Posterior cingulate gyrus (tissue), 11 donors: ENCODE measurements around the gene FREM2.

Experiments
- DNase-seq, 10 donors: peaks; one replicate each; pipeline versions ENCODE4 v3.0.0 to v3.0.0-alpha.2; 2020 to 2021; ENCODE audit warnings: mixed read lengths in 3 of 10
- intact Hi-C: fragments of 100-400 bp; cut with DNase I; formaldehyde crosslinking; loops from one replicate; pipeline ENCODE4 v1.15.1; 2023

FREM2 gene

GRCh38 chr13:38687246-38688229 lies 661 bp downstream of the FREM2 start:
- intact Hi-C loops, result loop anchor here (2.0 kb wide), 1 partner anchor 185 kb away; no protein-coding TSS in a partner anchor
- DNase-seq, result peak in 5 of 10 donors; percentile 23 to 86 (median 81)

GRCh38 chr13:38688674-38689073 lies 1.8 kb downstream of the FREM2 start:
- intact Hi-C loops, result no loop called here
- DNase-seq, result peak in 3 of 10 donors; percentile 64 to 86 (median 68)

- no peak for DNase-seq
- intact Hi-C loops, result no loop called here
Observed at GRCh38 chr13:38690231-38690630, 3.4 kb downstream of the FREM2 start.

DNA sequence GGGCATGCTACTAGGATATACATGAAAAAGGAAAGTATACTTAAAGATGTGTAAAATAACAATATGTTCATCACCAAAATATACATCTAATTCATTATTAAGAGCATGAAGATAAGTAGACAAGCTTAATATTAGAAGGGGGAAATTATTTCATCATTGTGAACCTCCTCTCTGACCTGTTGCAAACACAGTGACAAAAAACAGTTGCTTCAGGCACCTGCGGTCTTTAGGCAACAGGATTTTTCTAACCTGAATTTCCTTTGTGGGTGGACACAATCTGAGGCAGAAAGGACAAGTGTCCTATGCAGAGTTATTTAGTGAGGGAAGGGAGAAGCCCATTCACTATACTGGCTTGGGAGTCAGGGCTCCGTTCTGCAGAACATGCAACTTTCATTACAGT lies 6.3 kb downstream of the FREM2 start:
- intact Hi-C loops, result no loop called here
- DNase-seq, result no peak

GRCh38 chr13:38693641-38694040 lies 6.8 kb downstream of the FREM2 start:
- DNase-seq, result no peak
- intact Hi-C loops, result no loop called here

- intact Hi-C loops, result no loop called here
- no peak for DNase-seq
Observed at GRCh38 chr13:38697197-38697596, 10.3 kb downstream of the FREM2 start.

GRCh38 chr13:38697628-38698333 lies 10.9 kb downstream of the FREM2 start:
- DNase-seq, result no peak
- intact Hi-C loops, result no loop called here

- DNase-seq, result no peak
- intact Hi-C loops, result no loop called here
Observed at GRCh38 chr13:38700051-38700450, 13.2 kb downstream of the FREM2 start.

GRCh38 chr13:38702669-38703068 lies 15.8 kb downstream of the FREM2 start:
- no peak for DNase-seq
- intact Hi-C loops, result no loop called here

GRCh38 chr13:38703255-38703654 lies 16.4 kb downstream of the FREM2 start:
- DNase-seq, result no peak
- intact Hi-C loops, result no loop called here

GRCh38 chr13:38705365-38705764 lies 18.5 kb downstream of the FREM2 start:
- no peak for DNase-seq
- intact Hi-C loops, result no loop called here

DNA sequence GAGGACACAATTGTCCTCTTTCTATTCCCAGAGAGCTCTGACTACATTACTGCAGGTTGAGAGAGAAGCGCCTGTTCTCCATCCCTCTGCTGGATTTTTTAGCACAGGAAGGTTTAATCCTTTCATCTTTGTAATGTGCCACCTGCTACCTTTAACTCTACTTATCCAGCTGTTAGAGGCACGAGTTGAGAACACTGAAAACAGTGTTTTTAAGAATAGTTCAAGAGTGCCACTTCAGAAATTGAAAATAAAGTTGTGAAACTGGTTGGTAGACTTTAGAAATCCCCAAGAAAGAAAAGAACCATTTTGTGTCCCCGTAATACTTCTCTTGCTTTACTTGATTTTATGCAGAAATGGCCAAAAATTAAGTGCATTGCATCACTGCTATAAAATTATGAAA lies 20.6 kb downstream of the FREM2 start:
- DNase-seq, result no peak
- intact Hi-C loops, result no loop called here

GRCh38 chr13:38713046-38713445 lies 26.2 kb downstream of the FREM2 start:
- intact Hi-C loops, result no loop called here
- no peak for DNase-seq

DNA sequence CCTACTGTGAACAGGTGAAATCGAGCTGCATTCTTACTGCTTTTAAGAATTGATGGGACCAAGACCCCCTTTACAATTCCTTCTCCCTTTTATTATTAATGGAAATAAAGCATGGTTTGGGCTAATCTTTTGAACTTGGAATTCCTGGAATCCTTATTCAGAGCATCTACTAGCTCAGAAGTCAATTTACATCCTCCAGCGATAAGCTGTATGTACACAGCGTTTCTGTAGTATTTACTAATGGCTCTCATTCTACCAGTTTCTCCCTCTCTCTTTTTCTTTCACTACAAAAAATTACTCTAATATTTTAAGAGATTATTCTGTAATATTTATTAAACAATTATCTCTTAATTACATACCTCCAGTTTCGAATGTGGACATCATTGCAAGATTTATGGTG lies 31.5 kb downstream of the FREM2 start:
- DNase-seq, result no peak
- intact Hi-C loops, result no loop called here

DNA sequence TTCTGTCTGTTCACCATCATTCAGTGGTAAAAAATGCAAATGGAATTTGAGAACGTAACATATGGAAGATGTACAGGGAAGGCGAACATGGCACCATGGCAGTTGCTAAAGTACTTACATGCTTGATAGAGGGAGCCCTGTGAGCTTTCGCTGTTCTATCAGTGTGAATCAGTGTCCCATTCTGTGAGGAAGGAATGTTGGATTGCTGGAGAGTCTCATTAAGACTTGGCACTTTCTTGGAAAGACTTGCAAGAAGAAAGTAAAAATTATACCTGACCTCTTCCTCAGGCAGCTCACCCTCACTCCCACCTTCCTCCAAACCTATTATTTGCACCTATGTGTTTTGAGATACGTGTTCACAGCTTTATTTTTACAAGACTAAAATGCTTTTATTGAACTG lies 43.5 kb downstream of the FREM2 start:
- intact Hi-C loops, result no loop called here
- no peak for DNase-seq

- DNase-seq, result no peak
- intact Hi-C loops, result no loop called here
Observed at GRCh38 chr13:38733146-38733545, 46.3 kb downstream of the FREM2 start.

DNA sequence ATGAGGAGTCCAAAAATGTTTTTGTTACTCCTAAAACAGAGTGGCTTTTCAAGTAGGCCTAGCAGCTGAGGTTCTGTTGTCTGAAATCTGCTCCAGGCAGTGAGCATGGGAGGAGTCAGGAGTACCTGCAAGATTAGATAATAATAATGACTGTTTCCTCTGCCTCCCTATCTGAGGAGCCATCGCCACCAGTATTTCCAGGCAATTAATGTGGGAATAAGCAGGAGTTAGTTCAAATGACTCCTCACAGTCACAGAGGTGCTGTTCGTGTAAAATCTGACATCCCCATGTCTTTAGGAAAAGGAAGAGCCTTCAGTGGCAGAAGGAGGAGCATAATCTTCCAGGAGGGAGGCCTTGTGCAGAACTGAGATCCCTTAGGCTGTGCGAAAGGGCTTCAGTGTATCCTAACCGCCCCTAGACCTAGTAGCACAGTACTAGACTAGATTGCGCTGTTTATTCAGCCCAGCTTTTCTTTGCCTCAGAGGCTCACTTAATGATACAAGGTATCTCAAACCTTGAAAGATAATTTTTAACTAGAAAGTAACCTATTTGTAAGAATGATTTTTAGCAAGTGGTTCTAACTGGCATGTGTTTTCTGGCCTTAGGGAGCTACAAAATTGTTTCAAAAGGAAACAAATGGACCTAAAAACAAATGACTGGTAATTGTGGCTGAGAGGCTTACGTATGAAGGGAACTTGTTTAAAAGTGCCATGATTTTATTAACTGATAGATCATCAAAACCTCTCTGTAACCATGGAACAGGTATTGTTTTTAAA lies 49.0 kb downstream of the FREM2 start:
- DNase-seq, result no peak
- intact Hi-C loops, result no loop called here

GRCh38 chr13:38743466-38743865 lies 56.6 kb downstream of the FREM2 start:
- intact Hi-C loops, result no loop called here
- DNase-seq, result no peak

GRCh38 chr13:38752686-38753085 lies 65.8 kb downstream of the FREM2 start:
- intact Hi-C loops, result no loop called here
- DNase-seq, result no peak

- no peak for DNase-seq
- intact Hi-C loops, result no loop called here
Observed at GRCh38 chr13:38753878-38754277, 67.0 kb downstream of the FREM2 start.

DNA sequence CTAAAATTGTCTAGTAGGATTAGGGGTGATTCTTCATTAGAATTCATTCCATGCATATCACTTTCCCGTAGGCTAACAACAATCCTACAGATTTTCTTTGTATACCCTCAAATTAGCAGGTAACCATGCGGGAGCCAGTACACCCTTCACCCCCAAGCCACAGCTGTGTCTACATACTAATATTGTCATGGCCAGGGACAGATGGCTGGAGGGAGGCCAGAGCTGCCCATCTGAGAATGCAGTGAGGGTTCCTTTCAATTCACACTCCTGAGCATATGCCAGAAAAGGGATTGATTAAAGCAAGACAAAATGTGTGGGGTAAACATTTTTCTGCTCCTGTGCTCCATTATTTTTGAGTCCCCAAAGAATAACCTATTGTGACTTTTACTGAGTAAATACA lies 68.9 kb downstream of the FREM2 start:
- intact Hi-C loops, result no loop called here
- no peak for DNase-seq
